ENCODE results near the gene BUD13.

DNA sequence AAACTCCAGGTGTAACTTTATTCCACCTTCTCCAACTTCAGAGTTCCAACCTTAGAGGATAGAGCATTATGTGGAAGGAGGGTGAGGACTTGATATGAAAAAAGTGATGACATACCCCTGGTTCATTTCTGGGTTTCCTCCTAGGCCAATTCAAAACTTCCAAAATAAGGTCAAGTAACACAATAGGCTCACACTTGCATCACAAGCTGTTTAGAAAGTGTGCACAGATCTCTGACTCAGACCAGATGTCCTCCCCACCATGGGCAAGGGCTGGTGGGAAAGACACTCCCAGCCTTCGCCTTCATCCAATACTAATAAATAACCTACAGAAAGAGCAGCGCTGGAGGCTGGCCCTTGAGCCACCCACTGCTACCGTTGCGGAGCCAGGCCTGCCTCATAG is 5.8 kb upstream of the BUD13 start:
- TF ChIP-seq, protein P1, sequence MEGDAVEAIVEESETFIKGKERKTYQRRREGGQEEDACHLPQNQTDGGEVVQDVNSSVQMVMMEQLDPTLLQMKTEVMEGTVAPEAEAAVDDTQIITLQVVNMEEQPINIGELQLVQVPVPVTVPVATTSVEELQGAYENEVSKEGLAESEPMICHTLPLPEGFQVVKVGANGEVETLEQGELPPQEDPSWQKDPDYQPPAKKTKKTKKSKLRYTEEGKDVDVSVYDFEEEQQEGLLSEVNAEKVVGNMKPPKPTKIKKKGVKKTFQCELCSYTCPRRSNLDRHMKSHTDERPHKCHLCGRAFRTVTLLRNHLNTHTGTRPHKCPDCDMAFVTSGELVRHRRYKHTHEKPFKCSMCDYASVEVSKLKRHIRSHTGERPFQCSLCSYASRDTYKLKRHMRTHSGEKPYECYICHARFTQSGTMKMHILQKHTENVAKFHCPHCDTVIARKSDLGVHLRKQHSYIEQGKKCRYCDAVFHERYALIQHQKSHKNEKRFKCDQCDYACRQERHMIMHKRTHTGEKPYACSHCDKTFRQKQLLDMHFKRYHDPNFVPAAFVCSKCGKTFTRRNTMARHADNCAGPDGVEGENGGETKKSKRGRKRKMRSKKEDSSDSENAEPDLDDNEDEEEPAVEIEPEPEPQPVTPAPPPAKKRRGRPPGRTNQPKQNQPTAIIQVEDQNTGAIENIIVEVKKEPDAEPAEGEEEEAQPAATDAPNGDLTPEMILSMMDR (IDR thresholded peaks at IDR 0.05) = no peak
- no peak for TF ChIP-seq POLR2A (IDR thresholded peaks at IDR 0.05)

Measured in Peyer's patch (tissue), 4 donors.